ENCODE measurements around the gene FILIP1L. TPM values are rescaled to one million over a fixed set of nuclear protein-coding genes. Genes with fewer than 3 reads are reported as not detected.

Gene FILIP1L
- total and polyA plus RNA-seq, 2 of the 8 experiments (the other 6 are each of a cell fraction or from before 2014, with no cell fraction given): 0.06 to 0.09 TPM

DNA sequence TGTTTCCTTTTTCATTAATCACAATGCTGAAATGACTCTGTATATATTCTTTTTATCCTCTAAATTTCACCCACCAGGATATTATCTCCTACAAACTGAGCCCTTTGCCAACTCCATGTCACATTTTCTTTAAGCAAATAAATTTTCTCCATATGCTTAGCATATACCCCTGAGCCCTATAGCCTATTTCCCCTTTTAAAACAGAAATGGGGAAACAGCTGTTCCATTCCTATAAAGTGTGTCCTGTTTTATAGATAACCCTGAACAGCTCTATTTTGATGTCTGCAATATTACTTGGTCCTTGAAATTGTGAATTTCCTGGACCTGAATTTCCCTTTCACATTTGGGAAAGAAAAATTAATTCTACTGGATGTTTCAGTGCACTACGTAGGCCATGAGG lies 15.6 kb upstream of the FILIP1L start:
- no peak overlapping the region for H3K27ac ChIP-seq (ENCODE audit: low read depth, low read length)
- no peak for FAIRE-seq
- no peak overlapping the region for H3K23ac ChIP-seq (ENCODE audit: insufficient read length)
- ChIA-PET CTCF (ENCODE audit: partially characterized antibody) (no interaction called here), POLR2A (ENCODE audit: partially characterized antibody) (no interaction called here)
- no peak overlapping the region for H3K14ac ChIP-seq (ENCODE audit: insufficient read length)
- no peak overlapping the region for H3K4me2 ChIP-seq (ENCODE audit: insufficient read depth in 1 of 2, low read depth in 2 of 2, low read length in 2 of 2)
- H3K23me2 ChIP-seq (ENCODE audit: low read depth, low read length): no peaks in the 10 kb centered on the region
- no peak overlapping the region for H4K5ac ChIP-seq (ENCODE audit: insufficient read length, low read depth, low read length)
- H3K79me2 ChIP-seq (ENCODE audit: control insufficient read depth in 1 of 2, insufficient read depth in 2 of 2, low read length in 2 of 2): no peaks in the 10 kb centered on the region
- H2BK20ac ChIP-seq (ENCODE audit: low read length): no peak overlapping the region
- no peak overlapping the region for H2AK5ac ChIP-seq (ENCODE audit: low read depth, low read length)
- H2BK12ac ChIP-seq (ENCODE audit: low read depth, low read length): no peak overlapping the region
- no peak overlapping the region for H3K56ac ChIP-seq (replicated peaks; ENCODE audit: insufficient read length, low read depth, low read length)
- H3K9me3 ChIP-seq (ENCODE audit: insufficient read depth in 2 of 2, low read depth in 1 of 2, low read length in 1 of 2): no peaks in the 10 kb centered on the region
- no peaks in the 10 kb centered on the region for H3K4me1 ChIP-seq (replicated peaks in 1 of 4; ENCODE audit: control insufficient read depth in 3 of 4, insufficient read depth in 4 of 4, low read length in 3 of 4)
- no peak for DNase-seq (ENCODE audit: low read depth in 1 of 2, low spot score in 2 of 2)
- 100% methylated on average over 1 of the region's 1 CpG; no CpG with 5 or more reads in 1 of the 2 experiments for WGBS, 2 experiments (ENCODE audit: extremely low coverage in 1 of 2, insufficient coverage in 1 of 2, insufficient read length in 1 of 2, insufficient replicate concordance in 2 of 2, low coverage in 1 of 2, low lambda C conversion rate in 2 of 2, missing lambda C conversion rate in 1 of 2)
- H2BK15ac ChIP-seq (ENCODE audit: low read length): no peak overlapping the region
- no peaks in the 10 kb centered on the region for H3K36me3 ChIP-seq (ENCODE audit: control insufficient read depth in 2 of 4, insufficient read depth in 4 of 4, low read length in 3 of 4)
- no peak overlapping the region for H3K18ac ChIP-seq (ENCODE audit: extremely low read depth, low read length)
- H4K91ac ChIP-seq (replicated peaks; ENCODE audit: insufficient read length, low read length): no peak overlapping the region
- no peak overlapping the region for H3K9ac ChIP-seq (replicated peaks in 1 of 4; ENCODE audit: extremely low read depth in 1 of 4, low read depth in 3 of 4, low read length in 3 of 4)
- H3K4me3 ChIP-seq (ENCODE audit: extremely low read depth in 1 of 4, insufficient read depth in 2 of 4, low read depth in 3 of 4, low read length in 4 of 4): no peak overlapping the region
- no peaks in the 10 kb centered on the region for H3K79me1 ChIP-seq (ENCODE audit: low read depth, low read length)
- no peak overlapping the region for H2BK5ac ChIP-seq (ENCODE audit: low read depth, low read length)
- H4K20me1 ChIP-seq (replicated peaks in 1 of 2; ENCODE audit: control insufficient read depth in 1 of 2, insufficient read depth in 2 of 2, low read length in 2 of 2): no peaks in the 10 kb centered on the region
- no peaks in the 10 kb centered on the region for H3K27me3 ChIP-seq (replicated peaks in 1 of 4; ENCODE audit: control insufficient read depth in 3 of 4, extremely low read depth in 1 of 4, insufficient read depth in 3 of 4, low read length in 3 of 4)
- H4K8ac ChIP-seq (ENCODE audit: extremely low read depth, insufficient read depth, low read length): no peak overlapping the region
- no peak overlapping the region for H2BK120ac ChIP-seq (replicated peaks; ENCODE audit: low read depth, low read length)
- no peak overlapping the region for H2AFZ ChIP-seq (ENCODE audit: low read length)
- H3K4ac ChIP-seq (replicated peaks; ENCODE audit: insufficient read length, low read depth, low read length): no peak overlapping the region
- TF ChIP-seq FOSL1 (IDR thresholded peaks at IDR 0.05; ENCODE audit: insufficient read depth, low read depth, low read length) (no peak), MAFK (IDR thresholded peaks at IDR 0.05; ENCODE audit: low read depth, low read length) (no peak), PHF8 (conservative IDR thresholded peaks at IDR 0.05; ENCODE audit: low read depth, low read length) (no peak), SP2 (IDR thresholded peaks at IDR 0.05; ENCODE audit: low read length) (no peak), RNF2 (IDR thresholded peaks at IDR 0.05; ENCODE audit: borderline replicate concordance, low read depth, low read length, missing control alignments, poor library complexity, severe bottlenecking) (no peak), CEBPB (IDR thresholded peaks at IDR 0.05; ENCODE audit: low read depth, low read length) (no peak), KDM4A (IDR thresholded peaks at IDR 0.05; ENCODE audit: low read depth, low read length, severe bottlenecking) (no peak), JUND (IDR thresholded peaks at IDR 0.05; ENCODE audit: low read length) (no peak), NRF1 (IDR thresholded peaks at IDR 0.05; ENCODE audit: low read depth, low read length) (no peak), HDAC2 (IDR thresholded peaks at IDR 0.05; ENCODE audit: borderline replicate concordance in 1 of 2, low read depth in 2 of 2, low read length in 2 of 2) (no peak), NANOG (IDR thresholded peaks at IDR 0.05; ENCODE audit: insufficient read depth, low read depth, low read length, poor library complexity, severe bottlenecking) (no peak)
- TF ChIP-seq, protein P1, sequence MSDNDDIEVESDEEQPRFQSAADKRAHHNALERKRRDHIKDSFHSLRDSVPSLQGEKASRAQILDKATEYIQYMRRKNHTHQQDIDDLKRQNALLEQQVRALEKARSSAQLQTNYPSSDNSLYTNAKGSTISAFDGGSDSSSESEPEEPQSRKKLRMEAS (IDR thresholded peaks at IDR 0.05): no peak
- TF ChIP-seq, protein P2, sequence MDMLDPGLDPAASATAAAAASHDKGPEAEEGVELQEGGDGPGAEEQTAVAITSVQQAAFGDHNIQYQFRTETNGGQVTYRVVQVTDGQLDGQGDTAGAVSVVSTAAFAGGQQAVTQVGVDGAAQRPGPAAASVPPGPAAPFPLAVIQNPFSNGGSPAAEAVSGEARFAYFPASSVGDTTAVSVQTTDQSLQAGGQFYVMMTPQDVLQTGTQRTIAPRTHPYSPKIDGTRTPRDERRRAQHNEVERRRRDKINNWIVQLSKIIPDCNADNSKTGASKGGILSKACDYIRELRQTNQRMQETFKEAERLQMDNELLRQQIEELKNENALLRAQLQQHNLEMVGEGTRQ (IDR thresholded peaks at IDR 0.05; ENCODE audit: low read length): no peak

Data from H1 (cell line).